ENCODE measurements around the gene GJB3. TPM values are rescaled to one million over a fixed set of nuclear protein-coding genes. Genes with fewer than 3 reads are reported as not detected.

Gene GJB3
- total RNA-seq, 1 experiment from 2014 or later: 46.7 TPM

GRCh38 chr1:34792424-34792823 is 11.4 kb downstream of the GJB3 start:
- Histone ChIP-seq H3K4me1 (ENCODE audit: control insufficient read depth in 1 of 2, insufficient read depth in 2 of 2, low read length in 2 of 2) (peaks cover 0 to 7% of the 10 kb centered on the region in 2 experiments; a peak in 1 of 4 replicates), H2AFZ (ENCODE audit: low read depth, low read length, poor library complexity, severe bottlenecking) (no peak overlapping the region), H3K9me2 (ENCODE audit: insufficient read depth) (no peaks in the 10 kb centered on the region), H3K27me3 (ENCODE audit: insufficient read depth, low read length) (peaks cover 3% of the 10 kb centered on the region; the same call in 1 of the 2 replicates), H3K79me2 (ENCODE audit: insufficient read depth, low read length) (no peaks in the 10 kb centered on the region), H3K4me3 (replicated peaks in 1 of 2; ENCODE audit: low read depth in 1 of 2, low read length in 2 of 2) (no peak overlapping the region), H3K27ac (ENCODE audit: low read depth, low read length) (no peak overlapping the region), H3K4me2 (ENCODE audit: low read length) (no peak overlapping the region), H3K9me3 (ENCODE audit: control insufficient read depth in 1 of 2, insufficient read depth in 1 of 2, low read depth in 1 of 2, low read length in 2 of 2) (no peaks in the 10 kb centered on the region), H3K36me3 (ENCODE audit: control insufficient read depth in 1 of 2, insufficient read depth in 2 of 2, low read length in 2 of 2) (no peaks in the 10 kb centered on the region; a peak in 1 of 4 replicates), H3K9ac (ENCODE audit: low read length) (no peak overlapping the region), H4K20me1 (ENCODE audit: insufficient read depth) (no peaks in the 10 kb centered on the region)
- DNase-seq (ENCODE audit: low read depth, low spot score) (no peak), ATAC-seq (no peak)
- ChIA-PET CTCF (no interaction called here), RAD21 (ENCODE audit: low non-redundant PET in 1 of 2, low total read pairs in 2 of 2, uncharacterized antibody in 2 of 2, unreplicated experiment in 2 of 2) (no interaction called here), POLR2A (interaction anchor here (1.2 kb wide), 1 partner anchor 11 kb away, joined by 3 read pairs; no protein-coding TSS in a partner anchor)
- TF ChIP-seq POLR2A (IDR thresholded peaks at IDR 0.05; ENCODE audit: borderline replicate concordance, extremely low read depth, insufficient read depth, insufficient read length) (no peak), FOSL1 (IDR thresholded peaks at IDR 0.05; ENCODE audit: low read depth) (no peak), CEBPB (IDR thresholded peaks at IDR 0.05; ENCODE audit: low read depth) (no peak), SP1 (IDR thresholded peaks at IDR 0.05; ENCODE audit: low read depth) (no peak), ATF3 (IDR thresholded peaks at IDR 0.05) (no peak), EZH2phosphoT487 (IDR thresholded peaks at IDR 0.05; ENCODE audit: borderline replicate concordance) (no peak), JUND (IDR thresholded peaks at IDR 0.05) (no peak), YY1 (IDR thresholded peaks at IDR 0.05; ENCODE audit: extremely low read depth, insufficient replicate concordance, low read depth, low read length) (no peak), TCF7L2 (IDR thresholded peaks at IDR 0.05; ENCODE audit: borderline replicate concordance, extremely low read depth, insufficient read depth, insufficient read length) (no peak), POLR2AphosphoS5 (IDR thresholded peaks at IDR 0.05; ENCODE audit: low read depth, low read length) (no peak), MAX (IDR thresholded peaks at IDR 0.05) (no peak)
- TF ChIP-seq, protein P1, sequence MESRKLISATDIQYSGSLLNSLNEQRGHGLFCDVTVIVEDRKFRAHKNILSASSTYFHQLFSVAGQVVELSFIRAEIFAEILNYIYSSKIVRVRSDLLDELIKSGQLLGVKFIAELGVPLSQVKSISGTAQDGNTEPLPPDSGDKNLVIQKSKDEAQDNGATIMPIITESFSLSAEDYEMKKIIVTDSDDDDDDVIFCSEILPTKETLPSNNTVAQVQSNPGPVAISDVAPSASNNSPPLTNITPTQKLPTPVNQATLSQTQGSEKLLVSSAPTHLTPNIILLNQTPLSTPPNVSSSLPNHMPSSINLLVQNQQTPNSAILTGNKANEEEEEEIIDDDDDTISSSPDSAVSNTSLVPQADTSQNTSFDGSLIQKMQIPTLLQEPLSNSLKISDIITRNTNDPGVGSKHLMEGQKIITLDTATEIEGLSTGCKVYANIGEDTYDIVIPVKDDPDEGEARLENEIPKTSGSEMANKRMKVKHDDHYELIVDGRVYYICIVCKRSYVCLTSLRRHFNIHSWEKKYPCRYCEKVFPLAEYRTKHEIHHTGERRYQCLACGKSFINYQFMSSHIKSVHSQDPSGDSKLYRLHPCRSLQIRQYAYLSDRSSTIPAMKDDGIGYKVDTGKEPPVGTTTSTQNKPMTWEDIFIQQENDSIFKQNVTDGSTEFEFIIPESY (IDR thresholded peaks at IDR 0.05; ENCODE audit: extremely low read depth, insufficient replicate concordance, low read length): no peak
- intact Hi-C loops (cut with micrococcal nuclease): no loop called here
- BruUV-seq (replicated peaks): no TSS peak

Measured in HCT116 (cell line).